ENCODE data around the gene CBFA2T2. TPM values are rescaled to one million over a fixed set of nuclear protein-coding genes. Genes with fewer than 3 reads are reported as not detected.
A peak's percentile ranks its signal among the peaks of the same experiment; 100 is the strongest.
"Not testable (repeated sequence)": the region's sequence is repeated elsewhere in the genome, so short reads cannot be mapped to it uniquely, and the experiment has no call there.

Gene CBFA2T2
- total RNA-seq, 3 donors from 2014 or later (not counting 1 experiment from before 2014, with no cell fraction given): 16.5 to 27.5 (median 18.5) TPM

- Histone ChIP-seq H3K4me1 (ENCODE audit: control insufficient read depth, insufficient read depth, low read length) (no peaks in the 10 kb centered on the region), H3K27ac (ENCODE audit: low read length) (no peak overlapping the region), H3K27me3 (ENCODE audit: control insufficient read depth, insufficient read depth, low read length) (no peaks in the 10 kb centered on the region), H3K36me3 (ENCODE audit: control insufficient read depth, insufficient read depth, low read length) (no peaks in the 10 kb centered on the region), H3K9me3 (ENCODE audit: control insufficient read depth, insufficient read depth, low read length) (no peaks in the 10 kb centered on the region), H3K4me3 (ENCODE audit: low read length) (no peak overlapping the region)
- 95% methylated on average over 3 of the region's 4 CpGs for WGBS (ENCODE audit: insufficient coverage)
- H3K4me1 Mint-ChIP-seq: peaks cover 6 to 16% of the 10 kb centered on the region in 2 donors
- intact Hi-C loops (cut with micrococcal nuclease): no loop called here
- DNase-seq: no peak
- H3K4me3 Mint-ChIP-seq: no peak overlapping the region
- ATAC-seq: no peak
- H3K36me3 Mint-ChIP-seq: no peaks in the 10 kb centered on the region
- no peak overlapping the region for H3K27ac Mint-ChIP-seq
- no peaks in the 10 kb centered on the region for H3K27me3 Mint-ChIP-seq (ENCODE audit: low read depth in 2 of 2)
- TF ChIP-seq, protein P1, sequence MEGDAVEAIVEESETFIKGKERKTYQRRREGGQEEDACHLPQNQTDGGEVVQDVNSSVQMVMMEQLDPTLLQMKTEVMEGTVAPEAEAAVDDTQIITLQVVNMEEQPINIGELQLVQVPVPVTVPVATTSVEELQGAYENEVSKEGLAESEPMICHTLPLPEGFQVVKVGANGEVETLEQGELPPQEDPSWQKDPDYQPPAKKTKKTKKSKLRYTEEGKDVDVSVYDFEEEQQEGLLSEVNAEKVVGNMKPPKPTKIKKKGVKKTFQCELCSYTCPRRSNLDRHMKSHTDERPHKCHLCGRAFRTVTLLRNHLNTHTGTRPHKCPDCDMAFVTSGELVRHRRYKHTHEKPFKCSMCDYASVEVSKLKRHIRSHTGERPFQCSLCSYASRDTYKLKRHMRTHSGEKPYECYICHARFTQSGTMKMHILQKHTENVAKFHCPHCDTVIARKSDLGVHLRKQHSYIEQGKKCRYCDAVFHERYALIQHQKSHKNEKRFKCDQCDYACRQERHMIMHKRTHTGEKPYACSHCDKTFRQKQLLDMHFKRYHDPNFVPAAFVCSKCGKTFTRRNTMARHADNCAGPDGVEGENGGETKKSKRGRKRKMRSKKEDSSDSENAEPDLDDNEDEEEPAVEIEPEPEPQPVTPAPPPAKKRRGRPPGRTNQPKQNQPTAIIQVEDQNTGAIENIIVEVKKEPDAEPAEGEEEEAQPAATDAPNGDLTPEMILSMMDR (IDR thresholded peaks at IDR 0.05): no peak
- no peaks in the 10 kb centered on the region for H3K9me3 Mint-ChIP-seq
These were observed 95.5 kb downstream of the CBFA2T2 start for GRCh38 chr20:33585413-33585812.

GRCh38 chr20:33589059-33589458, 99.2 kb downstream of the CBFA2T2 start:
- Mint-ChIP-seq H3K4me1 (peaks cover 0 to 4% of the 10 kb centered on the region in 2 donors), H3K27me3 (ENCODE audit: low read depth in 2 of 2) (no peaks in the 10 kb centered on the region), H3K4me3 (no peak overlapping the region), H3K36me3 (no peaks in the 10 kb centered on the region), H3K27ac (no peak overlapping the region), H3K9me3 (no peaks in the 10 kb centered on the region)
- no peaks in the 10 kb centered on the region for H3K4me1 ChIP-seq (ENCODE audit: control insufficient read depth, insufficient read depth, low read length)
- TF ChIP-seq, protein P1 (IDR thresholded peaks at IDR 0.05): no peak
- no peak overlapping the region for H3K4me3 ChIP-seq (ENCODE audit: low read length)
- H3K27me3 ChIP-seq (ENCODE audit: control insufficient read depth, insufficient read depth, low read length): no peaks in the 10 kb centered on the region
- no peak for ATAC-seq
- no peaks in the 10 kb centered on the region for H3K36me3 ChIP-seq (ENCODE audit: control insufficient read depth, insufficient read depth, low read length)
- intact Hi-C loops (cut with micrococcal nuclease): no loop called here
- H3K27ac ChIP-seq (ENCODE audit: low read length): no peak overlapping the region
- H3K9me3 ChIP-seq (ENCODE audit: control insufficient read depth, insufficient read depth, low read length): no peaks in the 10 kb centered on the region
- DNase-seq: no peak

- H3K4me1 ChIP-seq (ENCODE audit: control insufficient read depth, insufficient read depth, low read length); ATAC-seq; H3K27ac ChIP-seq (ENCODE audit: low read length); intact Hi-C loops (cut with micrococcal nuclease); H3K27me3 ChIP-seq (ENCODE audit: control insufficient read depth, insufficient read depth, low read length); H3K27ac Mint-ChIP-seq; H3K9me3 ChIP-seq (ENCODE audit: control insufficient read depth, insufficient read depth, low read length); H3K4me3 Mint-ChIP-seq; H3K36me3 Mint-ChIP-seq; H3K4me3 ChIP-seq (ENCODE audit: low read length); H3K9me3 Mint-ChIP-seq; H3K4me1 Mint-ChIP-seq; H3K36me3 ChIP-seq (ENCODE audit: control insufficient read depth, insufficient read depth, low read length); H3K27me3 Mint-ChIP-seq (ENCODE audit: low read depth in 2 of 2): not testable (repeated sequence)
- 62% methylated on average over 8 of the region's 9 CpGs for WGBS (ENCODE audit: insufficient coverage)
- peak in 1 of 2 donors; percentile 58 for DNase-seq
These were observed 102.0 kb downstream of the CBFA2T2 start for GRCh38 chr20:33591901-33592300.

DNA sequence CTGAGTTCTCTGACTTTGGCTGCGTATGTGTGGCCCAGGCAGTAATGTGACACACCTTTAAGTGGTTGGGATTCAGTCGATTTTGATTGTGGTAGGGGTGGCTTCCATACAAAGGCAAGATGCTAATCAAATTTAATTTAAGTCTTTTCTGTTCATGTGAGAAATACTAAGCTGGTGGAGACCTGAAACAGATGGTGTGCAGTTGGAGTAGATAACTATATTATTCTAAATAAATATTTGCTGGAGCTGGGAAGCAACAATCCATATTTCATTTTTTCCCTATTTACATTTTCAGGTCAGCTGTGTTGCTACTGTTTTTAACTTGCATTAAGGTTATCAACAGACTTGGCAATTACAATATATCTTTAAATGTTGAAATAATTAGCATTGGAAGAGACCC, 104.8 kb downstream of the CBFA2T2 start:
- H3K9me3 Mint-ChIP-seq: no peaks in the 10 kb centered on the region
- H3K4me3 Mint-ChIP-seq: no peak overlapping the region
- ATAC-seq (no peak), DNase-seq (no peak)
- peaks cover 2% of the 10 kb centered on the region for H3K36me3 ChIP-seq (ENCODE audit: control insufficient read depth, insufficient read depth, low read length)
- no peaks in the 10 kb centered on the region for H3K36me3 Mint-ChIP-seq
- 84% methylated on average over 2 of the region's 2 CpGs for WGBS (ENCODE audit: insufficient coverage)
- TF ChIP-seq, protein P1 (IDR thresholded peaks at IDR 0.05): no peak
- no peaks in the 10 kb centered on the region for H3K9me3 ChIP-seq (ENCODE audit: control insufficient read depth, insufficient read depth, low read length)
- H3K27me3 ChIP-seq (ENCODE audit: control insufficient read depth, insufficient read depth, low read length): no peaks in the 10 kb centered on the region
- H3K27ac Mint-ChIP-seq: no peak overlapping the region
- H3K27me3 Mint-ChIP-seq (ENCODE audit: low read depth in 2 of 2): no peaks in the 10 kb centered on the region
- no peak overlapping the region for H3K4me3 ChIP-seq (ENCODE audit: low read length)
- no peak overlapping the region for H3K27ac ChIP-seq (ENCODE audit: low read length)
- no peaks in the 10 kb centered on the region for H3K4me1 ChIP-seq (ENCODE audit: control insufficient read depth, insufficient read depth, low read length)
- intact Hi-C loops (cut with micrococcal nuclease): no loop called here
- no peaks in the 10 kb centered on the region for H3K4me1 Mint-ChIP-seq
